ENCODE data around the gene MEF2D. TPM values are rescaled to one million over a fixed set of nuclear protein-coding genes. Genes with fewer than 3 reads are reported as not detected.

Gene MEF2D
- total RNA-seq, 1 donor from 2014 or later = 26.6 TPM

DNA sequence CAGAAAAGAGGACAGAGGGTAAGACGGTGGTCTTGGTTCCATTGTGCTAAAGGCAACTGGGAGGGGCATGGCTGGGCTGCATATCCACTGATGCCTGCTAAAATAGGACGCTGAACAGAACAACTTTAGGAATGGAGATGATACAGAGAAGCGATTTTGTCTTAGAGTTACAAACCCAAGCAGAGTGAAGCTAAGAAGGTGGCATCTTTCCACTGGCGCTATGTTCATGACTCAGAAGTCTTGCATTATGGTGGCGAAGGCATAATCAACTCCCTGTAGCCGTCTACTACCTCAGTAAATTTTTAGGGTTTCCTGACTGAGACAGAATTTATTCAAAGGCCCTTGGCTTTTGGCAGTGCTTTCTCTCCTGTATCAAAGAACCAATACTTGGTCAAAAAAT is 57.3 kb downstream of the MEF2D start:
- TF ChIP-seq, protein P1, sequence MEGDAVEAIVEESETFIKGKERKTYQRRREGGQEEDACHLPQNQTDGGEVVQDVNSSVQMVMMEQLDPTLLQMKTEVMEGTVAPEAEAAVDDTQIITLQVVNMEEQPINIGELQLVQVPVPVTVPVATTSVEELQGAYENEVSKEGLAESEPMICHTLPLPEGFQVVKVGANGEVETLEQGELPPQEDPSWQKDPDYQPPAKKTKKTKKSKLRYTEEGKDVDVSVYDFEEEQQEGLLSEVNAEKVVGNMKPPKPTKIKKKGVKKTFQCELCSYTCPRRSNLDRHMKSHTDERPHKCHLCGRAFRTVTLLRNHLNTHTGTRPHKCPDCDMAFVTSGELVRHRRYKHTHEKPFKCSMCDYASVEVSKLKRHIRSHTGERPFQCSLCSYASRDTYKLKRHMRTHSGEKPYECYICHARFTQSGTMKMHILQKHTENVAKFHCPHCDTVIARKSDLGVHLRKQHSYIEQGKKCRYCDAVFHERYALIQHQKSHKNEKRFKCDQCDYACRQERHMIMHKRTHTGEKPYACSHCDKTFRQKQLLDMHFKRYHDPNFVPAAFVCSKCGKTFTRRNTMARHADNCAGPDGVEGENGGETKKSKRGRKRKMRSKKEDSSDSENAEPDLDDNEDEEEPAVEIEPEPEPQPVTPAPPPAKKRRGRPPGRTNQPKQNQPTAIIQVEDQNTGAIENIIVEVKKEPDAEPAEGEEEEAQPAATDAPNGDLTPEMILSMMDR (IDR thresholded peaks at IDR 0.05; ENCODE audit: unreplicated experiment) = no peak
- Mint-ChIP-seq H3K4me1 (ENCODE audit: low read depth) (peaks cover 1% of the 10 kb centered on the region), H3K27ac (no peak overlapping the region)

DNA sequence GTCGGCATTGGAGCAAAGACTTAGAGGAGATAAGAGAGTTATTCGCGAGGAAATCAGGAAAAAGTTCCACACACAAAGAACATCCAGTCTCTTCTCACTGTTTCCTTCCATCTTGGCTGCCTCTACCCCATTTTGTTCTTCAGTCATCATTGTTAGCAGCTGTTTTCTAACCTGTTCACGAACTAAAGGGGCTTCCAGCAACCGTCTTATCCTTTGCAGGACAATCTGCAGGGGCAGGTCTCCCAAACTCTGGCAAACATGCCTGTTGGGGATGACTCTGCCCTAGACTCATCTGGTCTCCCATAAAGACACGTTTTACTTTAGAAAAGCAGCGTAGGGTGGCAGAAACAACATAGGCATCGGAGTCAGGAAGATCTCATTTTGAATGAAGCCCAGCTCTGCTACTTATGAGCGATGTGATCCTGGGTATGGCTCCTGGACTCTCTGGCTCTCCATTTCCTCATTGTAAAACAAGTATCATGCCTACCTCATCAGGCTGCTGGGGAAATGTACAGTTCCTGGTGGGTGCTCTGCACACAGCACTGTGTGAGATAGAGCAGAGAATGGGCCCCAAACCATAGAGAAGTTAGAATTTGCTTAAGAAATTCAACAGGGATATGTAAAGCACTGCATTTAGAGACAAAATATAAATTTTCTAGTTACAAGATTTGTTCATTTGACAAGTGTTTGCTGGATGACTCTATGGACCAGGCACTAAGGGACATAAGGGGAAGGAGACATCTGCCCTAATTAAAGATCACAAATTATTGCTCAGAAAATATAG is 59.7 kb downstream of the MEF2D start:
- H3K9me3 Mint-ChIP-seq (ENCODE audit: low read depth) = no peaks in the 10 kb centered on the region
- no peaks in the 10 kb centered on the region for H3K36me3 Mint-ChIP-seq (ENCODE audit: insufficient read depth)
- peaks cover 1% of the 10 kb centered on the region for H3K4me1 Mint-ChIP-seq (ENCODE audit: low read depth)
- H3K27me3 Mint-ChIP-seq = peaks cover 88% of the 10 kb centered on the region
- no peak overlapping the region for H3K4me3 Mint-ChIP-seq (ENCODE audit: low read depth)
- TF ChIP-seq, protein P1 (IDR thresholded peaks at IDR 0.05; ENCODE audit: unreplicated experiment) = no peak
- DNase-seq (ENCODE audit: low spot score, unreplicated experiment) = no peak
- H3K27ac Mint-ChIP-seq = no peak overlapping the region

More for the DNA sequence above, 57.3 kb downstream of the MEF2D start:
- Mint-ChIP-seq H3K27me3 (peaks cover 88% of the 10 kb centered on the region), H3K9me3 (ENCODE audit: low read depth) (no peaks in the 10 kb centered on the region), H3K36me3 (ENCODE audit: insufficient read depth) (no peaks in the 10 kb centered on the region), H3K4me3 (ENCODE audit: low read depth) (no peak overlapping the region)
- DNase-seq (ENCODE audit: low spot score, unreplicated experiment) = no peak

GRCh38 chr1:156439777-156440183 is 60.8 kb downstream of the MEF2D start:
- TF ChIP-seq, protein P1 (IDR thresholded peaks at IDR 0.05; ENCODE audit: unreplicated experiment) = no peak
- Mint-ChIP-seq H3K27me3 (peaks cover 92% of the 10 kb centered on the region), H3K36me3 (ENCODE audit: insufficient read depth) (no peaks in the 10 kb centered on the region), H3K27ac (no peak overlapping the region), H3K9me3 (ENCODE audit: low read depth) (no peaks in the 10 kb centered on the region), H3K4me1 (ENCODE audit: low read depth) (peaks cover 5% of the 10 kb centered on the region), H3K4me3 (ENCODE audit: low read depth) (no peak overlapping the region)
- DNase-seq (ENCODE audit: low spot score, unreplicated experiment) = no peak

DNA sequence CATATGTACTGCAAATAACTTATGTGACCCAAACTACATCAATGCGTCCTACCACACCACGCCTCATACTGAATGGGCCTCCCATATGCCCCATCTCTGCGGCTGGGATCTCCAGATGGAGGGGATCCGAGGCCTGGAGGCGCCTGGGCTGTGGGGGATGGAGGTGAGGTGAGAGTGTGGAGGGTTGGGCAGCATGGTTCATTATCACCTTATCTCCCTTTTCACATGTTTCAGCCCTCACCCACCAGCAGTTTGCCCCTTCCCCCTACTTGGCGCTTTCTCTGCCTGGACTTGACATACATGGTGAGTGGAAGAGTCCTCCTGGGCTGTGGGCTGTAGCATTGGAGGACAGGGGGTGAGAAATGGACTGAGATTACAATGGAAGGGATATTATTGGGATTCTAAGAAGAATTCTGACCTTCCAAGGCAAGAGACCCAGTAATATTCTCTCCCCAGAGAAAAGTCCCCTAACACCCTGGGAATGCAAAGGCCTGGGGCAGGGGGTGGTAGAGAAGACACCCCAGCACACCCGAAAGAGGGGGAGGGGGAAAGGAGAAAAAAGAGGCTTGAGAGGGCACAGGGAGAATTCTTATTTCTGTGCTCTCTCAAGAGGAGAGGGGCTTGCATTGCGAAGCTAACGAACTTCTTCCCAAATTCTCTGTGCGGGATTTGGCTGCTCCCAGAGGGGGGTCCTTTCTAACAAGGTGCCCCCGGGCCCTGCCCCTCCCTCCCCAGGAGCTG is 61.4 kb downstream of the MEF2D start:
- peaks cover 5% of the 10 kb centered on the region for H3K4me1 Mint-ChIP-seq (ENCODE audit: low read depth)
- H3K36me3 Mint-ChIP-seq (ENCODE audit: insufficient read depth) = no peaks in the 10 kb centered on the region
- no peak overlapping the region for H3K4me3 Mint-ChIP-seq (ENCODE audit: low read depth)
- H3K27ac Mint-ChIP-seq = no peak overlapping the region
- no peaks in the 10 kb centered on the region for H3K9me3 Mint-ChIP-seq (ENCODE audit: low read depth)
- no peak for DNase-seq (ENCODE audit: low spot score, unreplicated experiment)
- TF ChIP-seq, protein P1 (IDR thresholded peaks at IDR 0.05; ENCODE audit: unreplicated experiment) = no peak
- H3K27me3 Mint-ChIP-seq = peaks cover 92% of the 10 kb centered on the region

GRCh38 chr1:156438278-156438987 is 62.1 kb downstream of the MEF2D start:
- Mint-ChIP-seq H3K36me3 (ENCODE audit: insufficient read depth) (no peaks in the 10 kb centered on the region), H3K9me3 (ENCODE audit: low read depth) (no peaks in the 10 kb centered on the region), H3K27ac (no peak overlapping the region), H3K27me3 (peaks cover 93% of the 10 kb centered on the region), H3K4me3 (ENCODE audit: low read depth) (no peak overlapping the region), H3K4me1 (ENCODE audit: low read depth) (peaks cover 5% of the 10 kb centered on the region)
- TF ChIP-seq, protein P1 (IDR thresholded peaks at IDR 0.05; ENCODE audit: unreplicated experiment) = no peak
- DNase-seq (ENCODE audit: low spot score, unreplicated experiment) = no peak

Measured in progenitor cell of endocrine pancreas (in vitro differentiated cells).